Transverse colon (tissue), 4 donors: ENCODE measurements around the gene STPG1. TPM values are rescaled to one million over a fixed set of nuclear protein-coding genes. Genes with fewer than 3 reads are reported as not detected.
A peak's percentile ranks its signal among the peaks of the same experiment; 100 is the strongest.
"Not testable (repeated sequence)": the region's sequence is repeated elsewhere in the genome, so short reads cannot be mapped to it uniquely, and the experiment has no call there.

Experiments used
- DNase-seq: peaks from one replicate; pipeline ENCODE4 v3.0.0-alpha.2; 2019
- H3K27ac ChIP-seq, 4 donors: fragments of 200-600 bp; sonication (generic); 2 replicates each; pipeline ENCODE4 v1.5.1; 2016 to 2018; ENCODE audit warnings: inconsistent platforms in 4 of 4
- H3K27me3 ChIP-seq: fragments of 200-600 bp; sonication (generic); 2 replicates; pipeline ENCODE4 v1.5.1; 2017; ENCODE audit warnings: inconsistent platforms
- H3K36me3 ChIP-seq, 4 donors: fragments of 200-600 bp; sonication (generic); 2 replicates each; pipeline ENCODE4 v1.5.1; 2017 to 2019; ENCODE audit warnings: inconsistent platforms in 4 of 4
- H3K4me1 ChIP-seq, 4 donors: fragments of 200-600 bp; sonication (generic); 2 replicates each; pipeline ENCODE4 v1.5.1; 2017 to 2020; ENCODE audit warnings: inconsistent platforms in 4 of 4
- H3K4me3 ChIP-seq, 4 donors: fragments of 200-600 bp; sonication (generic); 1 replicate in 1 of 4; 2 replicates in 3 of 4; pipeline versions ENCODE4 v1.5.1 to v1.6.1; 2017 to 2019; ENCODE audit warnings: inconsistent platforms in 4 of 4
- H3K9me3 ChIP-seq, 2 donors: fragments of 200-600 bp; sonication (generic); 2 replicates each; pipeline ENCODE4 v1.5.1; 2017 to 2019; ENCODE audit warnings: inconsistent platforms in 2 of 2
- CTCF ChIP-seq, 5 experiments: fragments of 200-600 bp in 3 of 5; fragments of 450-650 bp in 2 of 5; sonication (generic) in 3 of 5; IDR thresholded peaks; 1 replicate in 2 of 5; 2 replicates in 3 of 5; pipeline ENCODE4 v1.5.1; 2016 to 2017; ENCODE audit warnings: antibody characterized with exemption in 5 of 5, inconsistent platforms in 3 of 5, mild to moderate bottlenecking in 2 of 5, moderate library complexity in 1 of 5
- EP300 ChIP-seq: sonication (generic); formaldehyde crosslinking; IDR thresholded peaks from one replicate; pipeline ENCODE4 v1.6.1; 2017; ENCODE audit warnings: antibody characterized with exemption, low read depth
- POLR2A ChIP-seq: fragments of 450-650 bp; IDR thresholded peaks from one replicate; pipeline ENCODE4 v1.6.1; 2016; ENCODE audit warnings: antibody characterized with exemption, mild to moderate bottlenecking, moderate library complexity
- POLR2AphosphoS5 ChIP-seq, 3 donors: sonication (generic); formaldehyde crosslinking; IDR thresholded peaks; one replicate each; pipeline ENCODE4 v1.6.1; 2016; ENCODE audit warnings: antibody characterized with exemption in 3 of 3
- WGBS, 2 donors: methylation state at CpG; one replicate each; pipeline ENCODE4 v1.1.5; 2018; ENCODE audit warnings: low coverage in 1 of 2; 5-methylcytosine and 5-hydroxymethylcytosine counted together
- in situ Hi-C, 4 donors: fragments of 200-750 bp; cut with MboI; loops; one replicate each; pipeline versions ENCODE4 v1.15.0 to v1.15.1; 2017; ENCODE audit warnings: low sequenced_read_pairs in 3 of 4, low pct_ligation_motif_present in 1 of 4, low pct_unique_long_range_greater_than_20kb in 1 of 4
- intact Hi-C: fragments of 100-400 bp; cut with DNase I; formaldehyde crosslinking; loops from one replicate; pipeline ENCODE4 v1.15.1; 2023; ENCODE audit warnings: low total_unique reads
- total RNA-seq, 4 donors: library from RNA; depleted of rRNA; stranded (reverse); fragments of >200 nt; gene quantifications; one replicate each; pipeline ENCODE4 v1.1.0, GENCODE V29; 2016

Gene STPG1
- 10 to 100 TPM in 3 of 4 donors, 1 to 10 TPM in 1; 4.6 to 33.7 (median 23.3) TPM for total RNA-seq

GRCh38 chr1:24413350-24414163 lies at the start of gene STPG1:
TSS of gene STPG1 (minus strand) at chr1:24413782. CDS start at chr1:24401388, 12,394 bp downstream.
- in situ Hi-C loops (loop anchor here in 1 of 4 donors (10.0 kb wide), 1 partner anchor 171 kb away; no protein-coding TSS in a partner anchor), intact Hi-C loops (no loop called here)
- peak; percentile 13 to 85 (median 84) for TF ChIP-seq POLR2AphosphoS5 (IDR thresholded peaks at IDR 0.05)
- no peak for TF ChIP-seq CTCF (IDR thresholded peaks at IDR 0.05)
- TF ChIP-seq POLR2A, result peak; percentile 87
- no peak for TF ChIP-seq EP300
- no peaks in the 10 kb centered on the region for H3K27me3 ChIP-seq
- peaks cover 16 to 62% (median 45%) of the 10 kb centered on the region in 4 donors for H3K4me1 ChIP-seq
- peak; percentile 90 for DNase-seq
- peak within 1 kb of the TSS; percentile 61 to 77 (median 66) for H3K4me3 ChIP-seq
- 0 to 5% methylated on average over 5 to 40 of the region's 48 CpGs for WGBS, 2 donors
- peak within 1 kb of the TSS; percentile 83 to 89 (median 86) for H3K27ac ChIP-seq
- H3K36me3 ChIP-seq, result no peaks in the 10 kb centered on the region
- H3K9me3 ChIP-seq, result no peaks in the 10 kb centered on the region

- H3K4me3 ChIP-seq, H3K27ac ChIP-seq, H3K4me1 ChIP-seq, H3K9me3 ChIP-seq, intact Hi-C loops, DNase-seq, H3K27me3 ChIP-seq, in situ Hi-C loops: not testable (repeated sequence)
- peaks cover 0 to 26% (median 7%) of the 10 kb centered on the region in 4 donors for H3K36me3 ChIP-seq
- 84 to 95% methylated on average over 2 to 4 of the region's 4 CpGs for WGBS, 2 donors
Measured at GRCh38 chr1:24462128-24462527, 48.5 kb upstream of the STPG1 start.

GRCh38 chr1:24459551-24460266 lies 46.1 kb upstream of the STPG1 start:
- in situ Hi-C loops, result no loop called here
- no peak for DNase-seq
- intact Hi-C loops, result no loop called here
- H3K36me3 ChIP-seq, result peaks cover 0 to 44% (median 7%) of the 10 kb centered on the region in 4 donors
- 79 to 90% methylated on average over 1 to 6 of the region's 6 CpGs for WGBS, 2 donors
- TF ChIP-seq POLR2A (no peak), POLR2AphosphoS5 (IDR thresholded peaks at IDR 0.05) (no peak), EP300 (no peak), CTCF (IDR thresholded peaks at IDR 0.05) (no peak)
- H3K27me3 ChIP-seq, result no peaks in the 10 kb centered on the region
- no peak overlapping the region for H3K27ac ChIP-seq
- no peaks in the 10 kb centered on the region for H3K9me3 ChIP-seq
- no peaks in the 10 kb centered on the region for H3K4me1 ChIP-seq
- H3K4me3 ChIP-seq, result no peak overlapping the region

- intact Hi-C loops, result no loop called here
- no peak overlapping the region for H3K4me3 ChIP-seq
- no peaks in the 10 kb centered on the region for H3K9me3 ChIP-seq
- in situ Hi-C loops, result no loop called here
- H3K36me3 ChIP-seq, result peaks cover 0 to 37% (median 7%) of the 10 kb centered on the region in 4 donors
- H3K27ac ChIP-seq, result no peak overlapping the region
- TF ChIP-seq CTCF (IDR thresholded peaks at IDR 0.05), result no peak
- no peak for TF ChIP-seq EP300
- TF ChIP-seq POLR2AphosphoS5 (IDR thresholded peaks at IDR 0.05), result no peak
- TF ChIP-seq POLR2A, result no peak
- DNase-seq, result no peak
- H3K27me3 ChIP-seq, result no peaks in the 10 kb centered on the region
- WGBS, 2 donors, result 96% methylated on average over 3 of the region's 3 CpGs; no CpG with 5 or more reads in 1 of the 2 donors
- no peaks in the 10 kb centered on the region for H3K4me1 ChIP-seq
Measured at GRCh38 chr1:24457866-24458265, 44.3 kb upstream of the STPG1 start.
